RWPE1 (cell line): Measurements from ENCODE around the gene RAG2.

Experiments used
- CTCF ChIA-PET: fragments of 350-600 bp; sonication (Branson Sonifier 250); formaldehyde crosslinking; extraction: SDS; loops from one replicate; lab custom pipeline; 2021; lab: Yijun Ruan, JAX
- POLR2A ChIA-PET: fragments of 400-600 bp; formaldehyde crosslinking; extraction: SDS; loops from one replicate; lab custom pipeline; 2020; ENCODE audit warnings: antibody characterized with exemption; ENCODE audit not compliant: low non-redundant PET; lab: Yijun Ruan, JAX
- DNase-seq: peaks from one replicate; pipeline ENCODE4 v3.0.0; 2012; ENCODE audit warnings: low spot score
- H3K27ac ChIP-seq: fragments of 450-650 bp; 2 replicates; pipeline ENCODE4 v1.5.1; 2017
- CTCF ChIP-seq: fragments of 450-650 bp; conservative IDR thresholded peaks from 2 replicates; pipeline ENCODE4 v1.5.1; 2017; ENCODE audit warnings: low read depth, mild to moderate bottlenecking

The RAG2 gene

GRCh38 chr11:36605221-36606216 lies 7.5 kb upstream of the RAG2 start:
- H3K27ac ChIP-seq, result no peak overlapping the region
- CTCF ChIA-PET, result interaction anchor here (0.6 to 0.7 kb wide), 2 partner anchors 40 to 1837 kb away, joined by 3 to 4 read pairs; no protein-coding TSS in a partner anchor
- no peak for TF ChIP-seq CTCF
- DNase-seq, result no peak
- POLR2A ChIA-PET, result no interaction called here

GRCh38 chr11:36602135-36602534 lies 4.1 kb upstream of the RAG2 start:
- ChIA-PET CTCF (no interaction called here), POLR2A (no interaction called here)
- no peak for TF ChIP-seq CTCF
- H3K27ac ChIP-seq, result no peak overlapping the region
- no peak for DNase-seq

DNA sequence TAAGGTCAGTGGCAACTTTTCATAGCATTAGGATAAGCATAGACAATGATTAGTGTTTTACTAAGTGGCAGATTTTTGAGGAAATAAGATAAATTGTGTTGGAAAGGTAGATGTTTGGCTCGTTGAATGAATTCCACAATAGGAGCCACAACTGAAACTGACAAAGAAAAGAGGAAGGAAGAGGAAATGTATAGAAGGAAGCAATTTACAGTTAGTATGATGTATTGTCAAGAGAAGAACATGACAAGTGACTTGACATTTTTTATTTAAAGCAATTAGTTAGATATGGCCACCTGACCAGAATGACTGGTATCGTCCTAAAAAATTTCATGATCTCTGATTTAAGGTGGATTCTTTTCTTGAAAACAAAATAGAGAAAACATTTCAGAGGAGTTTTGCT lies 3.1 kb upstream of the RAG2 start:
- ChIA-PET POLR2A (no interaction called here), CTCF (no interaction called here)
- no peak overlapping the region for H3K27ac ChIP-seq
- no peak for TF ChIP-seq CTCF
- no peak for DNase-seq

- ChIA-PET CTCF (no interaction called here), POLR2A (no interaction called here)
- no peak overlapping the region for H3K27ac ChIP-seq
- no peak for DNase-seq
- TF ChIP-seq CTCF, result no peak
These were observed 2.1 kb upstream of the RAG2 start for GRCh38 chr11:36600180-36600579.

DNA sequence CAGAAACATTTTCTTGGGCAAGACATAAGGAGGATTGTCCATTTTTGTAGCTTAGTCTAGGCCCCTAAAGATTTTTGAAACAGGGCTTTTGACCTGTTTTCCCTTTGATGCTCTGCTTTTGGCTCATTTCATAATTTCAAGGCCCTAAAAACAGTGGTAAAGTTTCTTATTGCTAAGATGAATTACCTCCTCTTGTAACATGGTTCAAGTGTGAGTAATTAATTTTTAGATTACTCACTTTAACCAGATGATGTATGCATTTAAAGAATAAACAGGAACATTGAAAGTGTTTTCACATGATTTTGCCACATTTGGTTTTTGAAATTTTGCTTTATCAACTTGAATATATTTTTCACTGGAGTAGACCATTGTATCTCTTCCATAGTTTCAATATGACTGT lies 1.2 kb downstream of the RAG2 start:
- ChIA-PET CTCF (no interaction called here), POLR2A (no interaction called here)
- DNase-seq, result no peak
- H3K27ac ChIP-seq, result no peak overlapping the region
- no peak for TF ChIP-seq CTCF

- peak; percentile 87 for DNase-seq
- no peak for TF ChIP-seq CTCF
- H3K27ac ChIP-seq, result peak within 1 kb of the TSS; percentile 31; the same call in 1 of the 2 replicates
- ChIA-PET CTCF (interaction anchor here (0.5 to 0.7 kb wide), 2 partner anchors 26 to 48 kb away, joined by 3 read pairs; no protein-coding TSS in a partner anchor), POLR2A (no interaction called here)
These were observed 3.6 kb downstream of the RAG2 start, which contains the start of gene IFTAP for GRCh38 chr11:36594316-36594989. Gene IFTAP (plus strand): TSS chr11:36594502. CDS start chr11:36610104, 15,602 bp downstream.
